GM20431 (cell line): ENCODE results near the gene PMS2.
"Not testable (repeated sequence)": the region's sequence is repeated elsewhere in the genome, so short reads cannot be mapped to it uniquely, and the experiment has no call there.

Source experiments
- in situ Hi-C: fragments of 300-500 bp; cut with MseI, MboI; formaldehyde crosslinking; loops from one replicate; pipeline ENCODE4 v1.15.0; 2020; ENCODE audit warnings: low sequenced_read_pairs; ENCODE audit not compliant: unreplicated experiment

The PMS2 gene

GRCh38 chr7:6008668-6009611, at the start of gene PMS2, which contains the start of gene AIMP2:
Gene PMS2, minus strand, starts transcription at chr7:6009049. Its CDS starts 30 bp downstream, at chr7:6009019.
Gene AIMP2, plus strand, starts transcription at chr7:6009272. Its CDS starts 92 bp downstream, at chr7:6009364.
- in situ Hi-C loops: no loop called here

GRCh38 chr7:6057316-6058129, 48.7 kb upstream of the PMS2 start:
- in situ Hi-C loops: no loop called here

- in situ Hi-C loops: no loop called here
Observed at GRCh38 chr7:6056616-6057015, 47.8 kb upstream of the PMS2 start.

GRCh38 chr7:6051185-6051584, 42.3 kb upstream of the PMS2 start:
- in situ Hi-C loops: not testable (repeated sequence)

- in situ Hi-C loops: no loop called here
Observed at GRCh38 chr7:6049780-6050179, 40.9 kb upstream of the PMS2 start.

GRCh38 chr7:6035686-6036085, 26.8 kb upstream of the PMS2 start:
- in situ Hi-C loops: no loop called here

- in situ Hi-C loops: no loop called here
Observed at GRCh38 chr7:6035165-6035564, 26.3 kb upstream of the PMS2 start.

- in situ Hi-C loops: no loop called here
Observed at GRCh38 chr7:6032641-6033040, 23.8 kb upstream of the PMS2 start.

GRCh38 chr7:6032167-6032566, 23.3 kb upstream of the PMS2 start:
- in situ Hi-C loops: no loop called here

GRCh38 chr7:6031567-6031966, 22.7 kb upstream of the PMS2 start:
- in situ Hi-C loops: no loop called here

GRCh38 chr7:6030988-6031387, 22.1 kb upstream of the PMS2 start, which contains the start of gene ANKRD61:
Gene ANKRD61, plus strand, starts transcription at chr7:6031376. Its CDS starts 0 bp downstream, at chr7:6031376.
- in situ Hi-C loops: no loop called here

- in situ Hi-C loops: no loop called here
Observed at GRCh38 chr7:6028563-6028962, 19.7 kb upstream of the PMS2 start.

- in situ Hi-C loops: no loop called here
Observed at GRCh38 chr7:6027806-6028365, 19.0 kb upstream of the PMS2 start.

- in situ Hi-C loops: no loop called here
Observed at GRCh38 chr7:6026820-6027311, 18.0 kb upstream of the PMS2 start.

- in situ Hi-C loops: no loop called here
Observed at GRCh38 chr7:6026011-6026819, 17.4 kb upstream of the PMS2 start.

GRCh38 chr7:6023974-6024435, 15.2 kb upstream of the PMS2 start:
- in situ Hi-C loops: no loop called here

GRCh38 chr7:6022707-6023106, 13.9 kb upstream of the PMS2 start:
- in situ Hi-C loops: no loop called here

GRCh38 chr7:6020371-6021286, 11.8 kb upstream of the PMS2 start:
- in situ Hi-C loops: no loop called here

- in situ Hi-C loops: no loop called here
Observed at GRCh38 chr7:6016653-6016966, 7.8 kb upstream of the PMS2 start.
